Measurements from ENCODE around the gene CLTC. TPM values are rescaled to one million over a fixed set of nuclear protein-coding genes. Genes with fewer than 3 reads are reported as not detected.

Gene CLTC
- total and polyA plus RNA-seq, 2 of the 4 experiments (the other 2 are of a cell fraction) = 181 to 641 TPM

- intact Hi-C loops (cut with micrococcal nuclease) = no loop called here
- Histone ChIP-seq H3K9me1 (ENCODE audit: insufficient read depth, low read length) (peaks cover 3% of the 10 kb centered on the region; the same call in 1 of the 2 replicates), H2BK20ac (ENCODE audit: low read depth, low read length) (no peak overlapping the region), H4K5ac (ENCODE audit: low read depth, low read length) (no peak overlapping the region), H2BK120ac (ENCODE audit: low read depth, low read length) (no peak overlapping the region), H2AK9ac (replicated peaks; ENCODE audit: low read depth, low read length, poor library complexity) (no peak overlapping the region), H3K27ac (ENCODE audit: insufficient read depth, low read length) (no peak overlapping the region), H3K4me3 (ENCODE audit: insufficient read depth, low read depth, low read length) (no peak overlapping the region), H3K79me1 (ENCODE audit: low read depth in 1 of 2, low read length in 2 of 2) (peaks cover 27 to 64% of the 10 kb centered on the region in 2 experiments), H2BK15ac (ENCODE audit: low read depth, low read length) (no peak overlapping the region), H3K4me1 (ENCODE audit: control insufficient read depth, insufficient read depth, low read length) (peaks cover 7% of the 10 kb centered on the region), H3K9me3 (ENCODE audit: control insufficient read depth, insufficient read depth, low read length) (no peaks in the 10 kb centered on the region), H4K8ac (ENCODE audit: low read depth in 2 of 2, low read length in 2 of 2) (no peak overlapping the region), H3K14ac (replicated peaks; ENCODE audit: low read depth, low read length) (no peak overlapping the region), H3K36me3 (ENCODE audit: control insufficient read depth, insufficient read depth, low read length) (peaks cover 58% of the 10 kb centered on the region), H2AK5ac (ENCODE audit: low read depth, low read length) (no peak overlapping the region), H4K20me1 (ENCODE audit: insufficient read depth, low read length) (no peaks in the 10 kb centered on the region; the same call in 1 of the 2 replicates), H2AFZ (replicated peaks; ENCODE audit: low read length, poor library complexity) (no peak overlapping the region), H3K23ac (ENCODE audit: low read depth, low read length) (no peak overlapping the region), H2BK5ac (ENCODE audit: low read depth, low read length, poor library complexity, severe bottlenecking) (peak overlapping the region; percentile 47), H3K27me3 (ENCODE audit: control insufficient read depth, insufficient read depth, low read length) (no peaks in the 10 kb centered on the region), H3K18ac (ENCODE audit: low read depth, low read length) (no peak overlapping the region), H3K9ac (ENCODE audit: low read depth, low read length) (no peak overlapping the region), H3K4ac (ENCODE audit: low read depth, low read length) (no peak overlapping the region; the same call in 1 of the 2 replicates), H3K4me2 (ENCODE audit: low read depth, low read length) (no peak overlapping the region), H4K91ac (ENCODE audit: insufficient read depth, low read depth, low read length) (no peak overlapping the region), H3K56ac (ENCODE audit: extremely low read depth, insufficient read depth, low read length) (no peak overlapping the region)
- in situ Hi-C loops (cut with MboI; ENCODE audit: low sequenced_read_pairs) = loop anchor here (5.0 kb wide), 1 partner anchor 52 kb away; no protein-coding TSS in a partner anchor
- TF ChIP-seq RCOR1 (IDR thresholded peaks at IDR 0.05; ENCODE audit: insufficient replicate concordance, low read length) (no peak), BHLHE40 (IDR thresholded peaks at IDR 0.05; ENCODE audit: low read depth, low read length) (no peak), CHD1 (IDR thresholded peaks at IDR 0.05; ENCODE audit: low read depth, low read length) (no peak), CTCF (conservative IDR thresholded peaks at IDR 0.05; ENCODE audit: low read depth, low read length) (no peak), CEBPB (IDR thresholded peaks at IDR 0.05; ENCODE audit: low read depth, low read length) (no peak), MAZ (IDR thresholded peaks at IDR 0.05; ENCODE audit: borderline replicate concordance, low read depth, low read length) (no peak), FOS (IDR thresholded peaks at IDR 0.05; ENCODE audit: low read depth, low read length) (no peak)
- TF ChIP-seq, protein P1, sequence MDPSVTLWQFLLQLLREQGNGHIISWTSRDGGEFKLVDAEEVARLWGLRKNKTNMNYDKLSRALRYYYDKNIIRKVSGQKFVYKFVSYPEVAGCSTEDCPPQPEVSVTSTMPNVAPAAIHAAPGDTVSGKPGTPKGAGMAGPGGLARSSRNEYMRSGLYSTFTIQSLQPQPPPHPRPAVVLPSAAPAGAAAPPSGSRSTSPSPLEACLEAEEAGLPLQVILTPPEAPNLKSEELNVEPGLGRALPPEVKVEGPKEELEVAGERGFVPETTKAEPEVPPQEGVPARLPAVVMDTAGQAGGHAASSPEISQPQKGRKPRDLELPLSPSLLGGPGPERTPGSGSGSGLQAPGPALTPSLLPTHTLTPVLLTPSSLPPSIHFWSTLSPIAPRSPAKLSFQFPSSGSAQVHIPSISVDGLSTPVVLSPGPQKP (IDR thresholded peaks at IDR 0.05; ENCODE audit: borderline replicate concordance, low read depth, low read length) = no peak
- TF ChIP-seq, protein P2, sequence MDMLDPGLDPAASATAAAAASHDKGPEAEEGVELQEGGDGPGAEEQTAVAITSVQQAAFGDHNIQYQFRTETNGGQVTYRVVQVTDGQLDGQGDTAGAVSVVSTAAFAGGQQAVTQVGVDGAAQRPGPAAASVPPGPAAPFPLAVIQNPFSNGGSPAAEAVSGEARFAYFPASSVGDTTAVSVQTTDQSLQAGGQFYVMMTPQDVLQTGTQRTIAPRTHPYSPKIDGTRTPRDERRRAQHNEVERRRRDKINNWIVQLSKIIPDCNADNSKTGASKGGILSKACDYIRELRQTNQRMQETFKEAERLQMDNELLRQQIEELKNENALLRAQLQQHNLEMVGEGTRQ (IDR thresholded peaks at IDR 0.05; ENCODE audit: low read depth, low read length) = no peak
- ChIA-PET POLR2A (ENCODE audit: unreplicated experiment) (no interaction called here), CTCF (no interaction called here)
- BruUV-seq (replicated peaks) = no TSS peak
- no CpG with 5 or more reads among the region's 2 CpGs for WGBS, 2 experiments (ENCODE audit: extremely low coverage in 2 of 2, insufficient read length in 1 of 2)
- dilution Hi-C loops (cut with HindIII; ENCODE audit: low sequenced_read_pairs, unreplicated experiment) = no loop called here
- DNase-seq (no peak), ATAC-seq (ENCODE audit: low read depth) (no peak)
Observed at GRCh38 chr17:59678918-59679317, 59.2 kb downstream of the CLTC start.
